ENCODE results near the gene LPP.

The LPP gene

DNA sequence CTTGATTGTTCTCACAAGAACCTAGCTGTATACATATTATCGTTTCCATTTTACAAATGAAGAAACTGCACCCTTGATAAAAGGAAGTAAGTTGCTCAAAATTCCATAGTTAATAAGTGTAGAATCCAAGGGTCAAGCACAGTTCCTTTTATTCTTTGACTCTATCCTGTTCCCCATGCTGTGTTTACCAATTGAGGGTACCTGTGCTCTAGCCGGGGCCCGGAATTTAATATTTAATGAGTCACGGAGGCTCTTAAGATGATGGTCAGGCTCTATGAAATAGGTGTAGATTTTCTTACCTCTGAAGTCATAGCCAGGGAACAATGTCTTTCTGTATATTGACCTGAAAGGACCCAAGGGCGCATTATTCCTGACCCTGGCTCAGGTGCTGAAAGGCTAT is 65.2 kb downstream of the LPP start:
- TF ChIP-seq EZH2 (IDR thresholded peaks at IDR 0.05), result no peak
- no peak for TF ChIP-seq FOXP2 (optimal IDR thresholded peaks at IDR 0.05; ENCODE audit: control extremely low read depth, extremely low read length, insufficient read depth)
- no peak for TF ChIP-seq POLR2AphosphoS5 (IDR thresholded peaks at IDR 0.05; ENCODE audit: borderline replicate concordance, low read depth, low read length)
- no peaks in the 10 kb centered on the region for H3K36me3 ChIP-seq (ENCODE audit: insufficient read depth, low read length)
- H3K9ac ChIP-seq (ENCODE audit: insufficient read length), result no peak overlapping the region
- no peak overlapping the region for H3K4me3 ChIP-seq
- H3K27ac ChIP-seq, result no peak overlapping the region
- H3K9me3 ChIP-seq (ENCODE audit: low read depth, low read length), result no peaks in the 10 kb centered on the region
- DNase-seq (ENCODE audit: low read depth, low spot score), result no peak

DNA sequence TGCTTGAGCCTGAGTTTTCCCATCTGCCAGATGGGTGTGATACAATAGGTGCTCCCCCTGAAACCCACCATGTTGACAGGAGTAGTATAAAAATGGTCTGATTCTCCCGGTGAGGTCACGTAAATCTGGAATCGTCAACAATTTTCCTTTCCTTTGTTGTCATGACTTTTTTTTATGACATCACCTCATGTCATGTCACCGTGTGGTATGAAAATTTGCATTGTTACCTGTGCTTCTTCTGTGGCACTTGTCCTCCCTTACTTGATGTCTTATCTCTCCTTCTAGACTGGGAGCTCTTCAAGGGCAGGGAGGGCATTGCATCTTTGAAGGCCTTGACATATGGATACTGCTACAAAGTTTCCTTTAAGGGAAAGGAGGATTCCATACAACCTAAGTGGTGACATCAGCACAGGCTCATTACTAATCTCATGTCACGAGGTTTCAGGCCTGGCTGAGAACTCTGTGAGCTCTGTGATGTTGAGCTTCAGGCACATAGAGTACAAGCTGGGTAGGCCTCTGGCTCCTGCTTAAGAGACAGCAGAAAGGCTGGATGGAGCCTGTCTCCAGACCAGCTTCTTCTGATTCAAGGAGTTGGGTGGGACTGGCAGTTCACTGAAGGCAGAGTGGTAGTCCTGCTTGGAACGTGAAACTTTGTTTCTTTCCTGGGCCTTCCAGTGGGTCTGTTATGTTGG is 66.3 kb downstream of the LPP start:
- H3K36me3 ChIP-seq (ENCODE audit: insufficient read depth, low read length), result no peaks in the 10 kb centered on the region
- no peak for DNase-seq (ENCODE audit: low read depth, low spot score)
- TF ChIP-seq FOXP2 (optimal IDR thresholded peaks at IDR 0.05; ENCODE audit: control extremely low read depth, extremely low read length, insufficient read depth) (no peak), POLR2AphosphoS5 (IDR thresholded peaks at IDR 0.05; ENCODE audit: borderline replicate concordance, low read depth, low read length) (no peak), EZH2 (IDR thresholded peaks at IDR 0.05) (no peak)
- no peaks in the 10 kb centered on the region for H3K9me3 ChIP-seq (ENCODE audit: low read depth, low read length)
- H3K9ac ChIP-seq (ENCODE audit: insufficient read length), result no peak overlapping the region
- H3K27ac ChIP-seq, result no peak overlapping the region
- no peak overlapping the region for H3K4me3 ChIP-seq

DNA sequence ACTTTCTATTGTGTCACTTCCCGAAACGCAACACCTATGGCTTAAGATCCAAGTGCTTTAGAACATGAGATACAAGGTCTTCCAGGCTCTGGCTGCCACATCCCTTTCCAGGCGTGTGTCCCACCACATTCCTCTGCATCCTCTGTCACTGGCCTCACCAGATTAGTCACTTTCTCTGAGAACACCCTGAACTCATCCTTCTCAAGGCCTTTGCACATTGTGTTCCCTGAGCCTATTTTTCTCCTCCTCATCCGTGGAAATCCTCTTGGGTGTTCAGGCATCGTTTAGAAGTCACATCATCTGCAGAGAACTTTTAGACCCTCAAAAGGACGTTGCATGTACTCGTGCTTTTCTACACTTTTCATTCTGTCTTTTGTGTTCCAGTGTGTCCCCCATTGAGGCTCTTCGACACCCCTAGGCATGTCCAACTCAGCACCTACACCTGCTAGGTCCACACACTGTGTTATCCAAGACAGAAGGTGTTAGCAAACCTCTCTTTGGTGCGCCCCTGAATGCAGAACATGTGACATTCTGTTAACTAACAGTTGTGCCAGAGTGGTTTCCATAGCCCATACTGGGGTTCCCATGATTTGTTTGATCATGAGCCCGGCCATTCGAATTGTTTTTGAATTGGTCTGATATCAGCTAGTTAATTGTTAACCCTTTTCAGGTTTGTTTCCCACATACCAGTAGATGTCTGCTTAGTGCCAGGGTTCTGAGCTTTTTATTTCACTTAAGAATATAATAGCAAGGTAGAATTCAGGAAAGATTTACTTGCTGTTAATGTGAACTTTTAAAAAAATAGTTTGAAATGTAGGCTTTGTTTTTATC is 67.2 kb downstream of the LPP start:
- H3K27ac ChIP-seq, result no peak overlapping the region
- no peak overlapping the region for H3K4me3 ChIP-seq
- TF ChIP-seq EZH2 (IDR thresholded peaks at IDR 0.05), result no peak
- no peak for TF ChIP-seq POLR2AphosphoS5 (IDR thresholded peaks at IDR 0.05; ENCODE audit: borderline replicate concordance, low read depth, low read length)
- no peak for TF ChIP-seq FOXP2 (optimal IDR thresholded peaks at IDR 0.05; ENCODE audit: control extremely low read depth, extremely low read length, insufficient read depth)
- no peaks in the 10 kb centered on the region for H3K36me3 ChIP-seq (ENCODE audit: insufficient read depth, low read length)
- DNase-seq (ENCODE audit: low read depth, low spot score), result no peak
- no peaks in the 10 kb centered on the region for H3K9me3 ChIP-seq (ENCODE audit: low read depth, low read length)
- H3K9ac ChIP-seq (ENCODE audit: insufficient read length), result no peak overlapping the region

DNA sequence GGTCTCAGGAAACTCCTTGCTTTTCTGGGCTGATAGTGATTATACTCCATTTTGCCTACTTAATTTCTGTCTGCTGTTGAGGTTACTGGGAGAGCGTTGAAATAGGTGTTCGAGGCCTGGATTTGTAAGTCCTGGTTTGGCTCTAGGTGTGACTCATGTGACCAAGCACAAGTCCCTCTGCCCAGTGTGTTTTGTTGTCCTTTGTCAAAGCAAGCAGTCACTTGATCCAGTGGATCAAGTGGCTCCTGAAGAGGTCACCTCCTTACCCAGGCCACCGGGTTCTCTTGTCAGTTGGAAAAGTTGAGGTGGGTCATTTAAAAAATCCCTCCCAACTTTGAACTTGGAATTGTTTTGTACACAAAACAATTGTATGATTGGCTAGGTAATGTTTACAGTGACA is 70.0 kb downstream of the LPP start:
- no peak for DNase-seq (ENCODE audit: low read depth, low spot score)
- H3K36me3 ChIP-seq (ENCODE audit: insufficient read depth, low read length), result no peaks in the 10 kb centered on the region
- no peak overlapping the region for H3K27ac ChIP-seq
- H3K4me3 ChIP-seq, result no peak overlapping the region
- TF ChIP-seq EZH2 (IDR thresholded peaks at IDR 0.05) (no peak), FOXP2 (optimal IDR thresholded peaks at IDR 0.05; ENCODE audit: control extremely low read depth, extremely low read length, insufficient read depth) (no peak), POLR2AphosphoS5 (IDR thresholded peaks at IDR 0.05; ENCODE audit: borderline replicate concordance, low read depth, low read length) (no peak)
- H3K9ac ChIP-seq (ENCODE audit: insufficient read length), result no peak overlapping the region
- no peaks in the 10 kb centered on the region for H3K9me3 ChIP-seq (ENCODE audit: low read depth, low read length)

DNA sequence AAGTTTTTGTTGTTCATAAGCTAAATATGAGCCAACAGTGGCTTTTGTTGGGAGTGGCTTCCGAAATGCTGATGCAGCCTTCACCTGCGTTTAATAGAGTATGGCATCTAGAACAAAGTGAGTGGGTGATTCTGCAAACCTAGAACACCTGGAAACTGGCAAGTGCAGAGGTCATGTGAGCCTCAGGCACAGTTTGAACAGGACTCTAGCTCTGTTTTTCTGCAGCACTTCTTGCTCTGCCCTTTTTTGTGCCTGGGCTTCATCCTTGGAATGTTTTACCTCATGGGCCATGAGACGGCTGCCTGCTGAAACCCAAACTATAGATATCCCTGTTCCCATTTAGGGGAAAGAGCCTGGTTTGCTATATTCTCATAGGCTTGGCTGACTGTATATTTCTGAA is 73.5 kb downstream of the LPP start:
- H3K9me3 ChIP-seq (ENCODE audit: low read depth, low read length), result no peaks in the 10 kb centered on the region
- H3K9ac ChIP-seq (ENCODE audit: insufficient read length), result no peak overlapping the region
- no peak overlapping the region for H3K27ac ChIP-seq
- H3K36me3 ChIP-seq (ENCODE audit: insufficient read depth, low read length), result no peaks in the 10 kb centered on the region
- DNase-seq (ENCODE audit: low read depth, low spot score), result no peak
- TF ChIP-seq FOXP2 (optimal IDR thresholded peaks at IDR 0.05; ENCODE audit: control extremely low read depth, extremely low read length, insufficient read depth) (no peak), EZH2 (IDR thresholded peaks at IDR 0.05) (no peak), POLR2AphosphoS5 (IDR thresholded peaks at IDR 0.05; ENCODE audit: borderline replicate concordance, low read depth, low read length) (no peak)
- no peak overlapping the region for H3K4me3 ChIP-seq

DNA sequence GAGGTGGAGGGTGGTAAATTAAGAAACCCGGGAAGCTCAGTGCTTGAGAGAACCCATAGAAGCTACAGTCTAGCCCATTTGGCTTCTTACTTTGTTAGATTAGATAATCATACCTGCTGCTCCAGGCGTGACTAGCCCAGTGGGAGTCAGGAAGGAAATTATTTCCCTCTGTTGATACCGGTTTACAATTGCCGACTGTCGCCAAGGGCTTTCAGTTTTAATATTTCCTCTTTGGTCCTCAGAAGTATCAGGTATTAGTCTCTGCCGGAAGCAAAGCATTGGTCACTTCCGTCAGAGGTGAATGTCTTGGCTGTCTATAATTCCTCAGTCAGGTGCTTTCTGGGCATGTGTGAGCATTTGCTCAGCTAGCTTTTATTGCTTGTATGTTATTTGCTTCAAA is 75.2 kb downstream of the LPP start:
- Histone ChIP-seq H3K36me3 (ENCODE audit: insufficient read depth, low read length) (no peaks in the 10 kb centered on the region), H3K9me3 (ENCODE audit: low read depth, low read length) (no peaks in the 10 kb centered on the region), H3K4me3 (no peak overlapping the region), H3K9ac (ENCODE audit: insufficient read length) (no peak overlapping the region), H3K27ac (no peak overlapping the region)
- TF ChIP-seq EZH2 (IDR thresholded peaks at IDR 0.05) (no peak), POLR2AphosphoS5 (IDR thresholded peaks at IDR 0.05; ENCODE audit: borderline replicate concordance, low read depth, low read length) (no peak), FOXP2 (optimal IDR thresholded peaks at IDR 0.05; ENCODE audit: control extremely low read depth, extremely low read length, insufficient read depth) (no peak)
- no peak for DNase-seq (ENCODE audit: low read depth, low spot score)

DNA sequence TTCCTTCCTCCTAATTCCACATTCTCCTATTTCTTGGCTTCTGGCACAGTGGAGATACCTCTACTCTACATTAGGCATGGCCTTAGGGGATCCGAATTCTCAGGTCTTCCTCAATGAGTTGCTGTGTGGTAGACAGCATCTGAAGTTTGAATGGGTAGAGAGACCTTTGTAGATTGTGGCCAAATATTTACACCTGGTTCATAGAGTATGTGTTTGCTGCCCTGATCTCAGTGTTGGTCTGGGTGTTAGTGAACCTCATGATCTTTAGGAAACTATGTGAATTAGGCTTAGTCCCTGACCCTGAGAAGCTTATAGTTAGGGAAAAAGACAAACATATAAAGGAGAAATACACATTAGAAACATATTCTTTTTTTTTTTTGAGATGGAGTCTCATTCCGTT is 75.8 kb downstream of the LPP start:
- Histone ChIP-seq H3K9ac (ENCODE audit: insufficient read length) (no peak overlapping the region), H3K36me3 (ENCODE audit: insufficient read depth, low read length) (no peaks in the 10 kb centered on the region), H3K4me3 (no peak overlapping the region), H3K9me3 (ENCODE audit: low read depth, low read length) (no peaks in the 10 kb centered on the region), H3K27ac (no peak overlapping the region)
- DNase-seq (ENCODE audit: low read depth, low spot score), result no peak
- TF ChIP-seq FOXP2 (optimal IDR thresholded peaks at IDR 0.05; ENCODE audit: control extremely low read depth, extremely low read length, insufficient read depth) (no peak), EZH2 (IDR thresholded peaks at IDR 0.05) (no peak), POLR2AphosphoS5 (IDR thresholded peaks at IDR 0.05; ENCODE audit: borderline replicate concordance, low read depth, low read length) (no peak)

DNA sequence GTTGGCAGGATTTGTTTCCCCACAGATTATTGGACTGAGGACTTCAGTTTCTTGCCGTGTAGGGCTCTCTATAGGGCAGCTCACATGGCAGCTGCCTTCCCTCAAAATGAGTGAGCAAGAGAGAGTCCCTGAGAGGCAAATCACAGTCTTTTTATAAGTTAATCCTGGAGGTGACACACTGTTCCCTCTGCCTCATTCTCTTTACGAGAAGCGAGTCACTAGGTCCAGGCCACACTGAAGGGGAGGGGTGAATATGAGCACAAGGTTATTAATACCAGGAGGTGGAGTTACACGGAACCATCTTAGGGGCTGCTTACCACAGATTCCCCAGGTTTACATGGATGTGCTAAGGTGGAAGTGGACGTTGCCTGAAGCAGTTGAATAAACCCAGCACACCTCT is 77.0 kb downstream of the LPP start:
- TF ChIP-seq POLR2AphosphoS5 (IDR thresholded peaks at IDR 0.05; ENCODE audit: borderline replicate concordance, low read depth, low read length) (no peak), EZH2 (IDR thresholded peaks at IDR 0.05) (no peak), FOXP2 (optimal IDR thresholded peaks at IDR 0.05; ENCODE audit: control extremely low read depth, extremely low read length, insufficient read depth) (no peak)
- H3K36me3 ChIP-seq (ENCODE audit: insufficient read depth, low read length), result no peaks in the 10 kb centered on the region
- no peak overlapping the region for H3K27ac ChIP-seq
- no peak overlapping the region for H3K9ac ChIP-seq (ENCODE audit: insufficient read length)
- H3K4me3 ChIP-seq, result no peak overlapping the region
- no peak for DNase-seq (ENCODE audit: low read depth, low spot score)
- H3K9me3 ChIP-seq (ENCODE audit: low read depth, low read length), result no peaks in the 10 kb centered on the region

Data from SK-N-MC (cell line).